HepG2 (cell line): ENCODE data around the gene PSMA7. TPM values are rescaled to one million over a fixed set of nuclear protein-coding genes. Genes with fewer than 3 reads are reported as not detected.

Source experiments
- FOXO4 ChIP-seq: sonication (generic); formaldehyde crosslinking; conservative IDR thresholded peaks from 2 replicates; pipeline ENCODE4 v1.8.1; 2023; ENCODE audit warnings: missing genetic modification reagents
- JUND ChIP-seq: sonication (generic); formaldehyde crosslinking; IDR thresholded peaks from 2 replicates; pipeline ENCODE4 v1.8.0; 2022; ENCODE audit warnings: mild to moderate bottlenecking, missing genetic modification reagents
- KDM5B ChIP-seq: sonication (generic); formaldehyde crosslinking; IDR thresholded peaks from 2 replicates; pipeline ENCODE4 v1.4.0; 2020; ENCODE audit warnings: missing genetic modification reagents, mild to moderate bottlenecking, borderline replicate concordance
- LRRFIP1 ChIP-seq: sonication (generic); formaldehyde crosslinking; conservative IDR thresholded peaks from 2 replicates; pipeline ENCODE4 v1.4.0; 2020; ENCODE audit warnings: missing genetic modification reagents
- MLXIP ChIP-seq: sonication (generic); formaldehyde crosslinking; IDR thresholded peaks from 2 replicates; pipeline ENCODE4 v1.9.0; 2021; ENCODE audit warnings: missing genetic modification reagents, borderline replicate concordance
- PRDM15 ChIP-seq: sonication (generic); formaldehyde crosslinking; IDR thresholded peaks from 2 replicates; pipeline ENCODE4 v1.4.0; 2020; ENCODE audit warnings: missing genetic modification reagents
- SMYD3 ChIP-seq: sonication (generic); formaldehyde crosslinking; IDR thresholded peaks from 2 replicates; pipeline ENCODE4 v1.8.1; 2023; ENCODE audit warnings: mild to moderate bottlenecking, missing genetic modification reagents
- YEATS4 ChIP-seq: sonication (generic); formaldehyde crosslinking; IDR thresholded peaks from 2 replicates; pipeline ENCODE4 v1.4.0; 2020; ENCODE audit warnings: missing genetic modification reagents, borderline replicate concordance
- ZNF274 ChIP-seq: sonication (generic); formaldehyde crosslinking; IDR thresholded peaks from 2 replicates; pipeline ENCODE4 v1.5.1; 2020; ENCODE audit warnings: mild to moderate bottlenecking, missing genetic modification reagents
- ZNF382 ChIP-seq: sonication (generic); formaldehyde crosslinking; IDR thresholded peaks from 2 replicates; pipeline ENCODE4 v1.5.0; 2020; ENCODE audit warnings: missing genetic modification reagents, mild to moderate bottlenecking, borderline replicate concordance
- ZNF484 ChIP-seq: sonication (generic); formaldehyde crosslinking; IDR thresholded peaks from 2 replicates; pipeline ENCODE4 v1.5.1; 2020; ENCODE audit warnings: mild to moderate bottlenecking, low read depth, missing genetic modification reagents, borderline replicate concordance
- ZNF569 ChIP-seq: sonication (generic); formaldehyde crosslinking; IDR thresholded peaks from 2 replicates; pipeline ENCODE4 v1.5.0; 2020; ENCODE audit warnings: mild to moderate bottlenecking, missing genetic modification reagents, moderate library complexity, borderline replicate concordance
- ZNF629 ChIP-seq: sonication (generic); formaldehyde crosslinking; conservative IDR thresholded peaks from 2 replicates; pipeline ENCODE4 v1.5.0; 2020; ENCODE audit warnings: missing genetic modification reagents
- ZSCAN22 ChIP-seq: sonication (generic); formaldehyde crosslinking; IDR thresholded peaks from 2 replicates; pipeline ENCODE4 v1.4.0; 2020; ENCODE audit warnings: mild to moderate bottlenecking, missing genetic modification reagents
- ZSCAN5A ChIP-seq: sonication (generic); formaldehyde crosslinking; IDR thresholded peaks from 2 replicates; pipeline ENCODE4 v1.8.0; 2022; ENCODE audit warnings: mild to moderate bottlenecking, missing genetic modification reagents, borderline replicate concordance
- polyA plus RNA-seq, 8 experiments: library from polyadenylated mRNA; depleted of rRNA in 3 of 8; stranded (reverse) in 7 of 8; unstranded in 1 of 8; fragments of >200 nt; fragmentation: Illumina TruSeq in 4 of 8; extraction: Trizol in 4 of 8; gene quantifications; 2 replicates each; pipeline versions ENCODE4 v1.2.1 to v1.2.3, GENCODE V29; 2011 to 2016; ENCODE audit warnings: low read depth in 4 of 8, missing spikeins in 1 of 8, mixed read lengths in 1 of 8; ENCODE audit not compliant: insufficient read depth in 1 of 8
- total RNA-seq, 5 experiments: library from RNA; depleted of rRNA; stranded (reverse); fragments of >200 nt; fragmentation: Illumina TruSeq; extraction: Trizol; gene quantifications; 2 replicates each; pipeline ENCODE4 v1.2.3, GENCODE V29; 2016; ENCODE audit warnings: low read depth in 1 of 5

Gene PSMA7
- total and polyA plus RNA-seq, 2 of the 13 experiments (the other 11 are each of a cell fraction or from before 2014, with no cell fraction given), result 531 to 631 TPM

GRCh38 chr20:62142252-62143080, 728 bp downstream of the PSMA7 start (continued):
- TF ChIP-seq PRDM15 (CRISPR knock-in tag) (no peak; the same call in 1 of the 2 replicates), ZNF274 (CRISPR knock-in tag) (peak; percentile 70), JUND (no peak), YEATS4 (no peak), LRRFIP1 (CRISPR knock-in tag) (no peak), ZSCAN22 (CRISPR knock-in tag) (no peak), ZNF569 (no peak), ZNF629 (CRISPR knock-in tag) (0 out of 2 replicates have a peak, but pooled peaks have one; percentile 17), SMYD3 (CRISPR knock-in tag) (no peak), MLXIP (no peak), ZSCAN5A (CRISPR knock-in tag) (no peak), ZNF382 (CRISPR knock-in tag) (no peak), KDM5B (no peak; the same call in 1 of the 2 replicates), ZNF484 (CRISPR knock-in tag) (no peak), FOXO4 (CRISPR knock-in tag) (0 out of 2 replicates have a peak, but pooled peaks have one; percentile 91)
